GM21381 (cell line): ENCODE results near the gene RBM33.
"Not testable (repeated sequence)": the region's sequence is repeated elsewhere in the genome, so short reads cannot be mapped to it uniquely, and the experiment has no call there.

Source experiments
- ATAC-seq: cut with Tn5 transposase; IDR thresholded peaks from one replicate; pipeline ENCODE4 v1.9.1; 2021; ENCODE audit warnings: mild to moderate bottlenecking, moderate library complexity; ENCODE audit not compliant: unreplicated experiment

The RBM33 gene

GRCh38 chr7:155814316-155815276 lies 170.1 kb downstream of the RBM33 start:
- ATAC-seq = no peak

DNA sequence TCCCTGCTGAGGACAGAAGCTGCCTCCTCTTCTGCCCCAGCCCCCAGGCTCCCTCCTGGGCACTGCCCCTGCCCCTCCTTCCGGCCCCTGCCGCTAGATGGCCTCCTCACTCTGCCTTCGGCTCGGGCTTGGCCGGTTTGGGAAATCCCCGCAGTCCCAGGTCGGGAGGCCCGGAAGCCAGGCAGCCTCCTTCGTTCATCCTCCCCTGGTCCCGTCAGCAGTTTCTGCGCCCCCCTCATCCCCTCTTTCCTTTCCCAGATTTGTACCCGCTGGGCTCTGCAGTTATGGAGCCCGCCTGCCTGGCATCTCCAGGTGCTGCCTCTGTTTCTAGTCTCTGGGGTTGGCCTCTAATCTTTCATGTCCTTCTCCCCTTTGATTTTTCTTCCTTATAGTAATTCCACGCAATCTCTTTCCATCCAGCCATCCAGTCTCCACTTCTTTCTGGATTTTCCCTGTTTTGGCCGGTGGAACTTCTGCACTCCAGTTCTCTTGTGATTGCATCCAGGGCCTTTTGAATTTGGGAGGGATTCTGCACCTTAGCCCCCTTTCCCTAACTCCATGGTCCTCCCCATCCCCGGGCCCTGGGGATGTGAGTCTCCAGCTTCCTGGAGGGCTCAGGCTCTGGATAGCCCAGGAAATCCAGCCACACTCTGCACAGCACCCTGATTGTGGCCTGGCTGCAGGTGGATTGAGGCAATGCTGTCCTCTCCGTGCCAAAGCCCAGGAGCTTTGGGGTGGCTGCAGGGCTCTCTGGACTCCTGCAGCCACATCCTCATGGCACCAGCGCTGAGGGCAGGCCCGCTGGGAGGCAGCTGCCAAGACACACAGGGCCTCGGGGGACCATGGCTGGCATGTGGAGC lies 171.1 kb downstream of the RBM33 start:
- peak; percentile 80 for ATAC-seq

GRCh38 chr7:155816192-155816508 lies 171.7 kb downstream of the RBM33 start:
- no peak for ATAC-seq

- ATAC-seq = no peak
Measured at GRCh38 chr7:155816996-155817395, 172.5 kb downstream of the RBM33 start.

- not testable (repeated sequence) for ATAC-seq
Measured at GRCh38 chr7:155817515-155817914, 173.1 kb downstream of the RBM33 start.

DNA sequence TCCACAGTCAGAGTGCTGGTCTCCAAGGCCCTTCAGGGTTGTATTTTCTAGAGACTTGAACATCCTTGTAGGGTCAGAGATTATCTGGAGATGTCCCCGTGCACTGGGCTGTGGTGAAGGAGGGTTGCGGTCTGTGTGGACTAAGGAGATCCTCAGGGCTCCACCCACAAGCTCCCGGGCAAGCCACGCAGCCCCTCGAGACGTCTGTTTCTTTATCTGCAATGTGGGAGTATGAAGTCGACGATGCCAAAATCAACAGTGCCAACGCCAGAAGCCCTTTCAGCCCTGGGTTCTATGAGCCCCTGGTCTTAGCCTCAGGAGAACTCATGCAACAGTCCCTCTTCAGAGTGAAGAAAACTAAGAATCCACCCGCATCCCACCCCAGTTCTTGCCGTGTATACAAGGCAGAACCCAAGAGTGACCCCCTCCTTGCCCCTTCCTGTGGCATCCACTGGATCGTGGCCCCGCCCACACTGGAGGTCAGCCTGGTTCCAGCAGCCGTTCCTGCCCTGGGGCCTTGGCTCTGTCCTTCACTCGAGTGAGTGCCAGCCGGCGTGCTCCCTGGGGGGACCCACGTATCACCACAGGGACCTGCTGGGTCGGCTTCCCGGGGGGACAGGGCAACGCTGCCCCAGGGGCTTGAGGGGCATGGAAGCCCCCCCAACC lies 173.8 kb downstream of the RBM33 start:
- no peak for ATAC-seq

- ATAC-seq = no peak
Measured at GRCh38 chr7:155818820-155819168, 174.3 kb downstream of the RBM33 start.

DNA sequence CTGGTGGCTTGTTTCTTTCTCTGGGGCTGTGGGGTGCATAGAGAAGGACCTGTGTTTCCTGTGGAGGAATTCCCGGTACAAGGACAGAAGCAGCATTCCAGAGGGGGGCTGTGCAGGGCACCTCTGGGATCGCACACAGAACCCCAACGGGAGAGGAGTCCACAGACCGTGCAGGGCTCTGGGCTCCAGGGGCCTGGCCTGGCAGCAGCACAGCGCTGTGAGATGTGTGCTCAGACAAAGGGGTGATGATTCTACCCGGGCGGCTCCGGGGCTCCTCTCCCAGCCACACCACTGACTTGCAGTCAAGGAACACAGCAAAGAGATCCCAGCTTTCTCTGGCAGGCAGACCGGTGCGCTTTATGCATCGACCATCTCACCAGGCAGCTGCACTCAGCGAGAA lies 174.7 kb downstream of the RBM33 start:
- ATAC-seq = no peak

GRCh38 chr7:155820246-155820645 lies 175.8 kb downstream of the RBM33 start:
- ATAC-seq = no peak

DNA sequence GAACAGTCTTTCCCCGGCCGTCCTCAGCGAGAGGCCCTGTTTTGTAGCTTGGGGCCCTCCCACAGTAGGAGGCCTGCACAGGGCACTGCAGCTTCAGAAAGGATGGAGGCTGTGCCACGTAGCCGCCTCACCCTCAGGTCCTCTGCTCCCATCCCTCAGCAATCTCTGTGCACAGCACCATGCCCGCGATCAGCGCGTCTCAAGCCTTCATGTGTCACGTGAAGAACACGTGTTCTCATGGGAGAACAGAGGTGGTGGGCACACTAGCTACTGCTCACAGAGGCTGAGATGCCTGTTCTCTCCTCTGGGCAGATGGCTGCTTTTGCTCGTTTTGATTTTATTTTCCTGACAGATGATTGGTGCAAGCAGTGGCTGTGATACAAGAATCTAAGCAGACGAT lies 176.3 kb downstream of the RBM33 start:
- no peak for ATAC-seq

GRCh38 chr7:155821851-155822250 lies 177.4 kb downstream of the RBM33 start:
- no peak for ATAC-seq

GRCh38 chr7:155824227-155824886 lies 179.9 kb downstream of the RBM33 start:
- no peak for ATAC-seq

DNA sequence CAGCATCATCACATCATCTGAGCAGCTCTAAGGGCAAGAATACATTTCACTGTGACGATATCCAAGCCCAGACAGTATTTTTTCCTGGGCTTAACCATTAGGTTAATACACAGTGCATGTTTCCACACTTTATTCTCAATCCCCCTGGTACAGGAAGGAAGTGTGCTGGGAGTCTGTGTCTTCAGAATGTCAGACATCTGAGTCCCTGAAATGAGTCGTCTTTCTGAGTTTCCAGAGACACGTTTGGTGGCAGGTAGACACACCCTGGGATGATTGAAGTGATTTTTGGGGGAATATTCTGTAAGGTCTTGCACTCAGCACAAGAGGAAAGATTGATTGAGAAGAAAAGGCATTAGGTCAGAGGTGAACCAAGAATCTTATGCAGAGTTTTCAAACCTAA lies 180.9 kb downstream of the RBM33 start:
- ATAC-seq = no peak

- ATAC-seq = no peak
Measured at GRCh38 chr7:155829796-155830470, 185.5 kb downstream of the RBM33 start.
